AG09309 (cell line): ENCODE measurements around the gene BGLAP.

Experiments used
- DNase-seq: peaks from one replicate; pipeline ENCODE4 v3.0.0-alpha.2; 2010; ENCODE audit warnings: low read depth
- H3K4me3 ChIP-seq: 2 replicates; pipeline ENCODE4 v1.5.1; 2011; ENCODE audit warnings: mild to moderate bottlenecking, low read depth, low read length, moderate library complexity; ENCODE audit not compliant: control insufficient read depth
- CTCF ChIP-seq: IDR thresholded peaks from 2 replicates; pipeline ENCODE4 v1.5.1; 2011; ENCODE audit warnings: mild to moderate bottlenecking, low read depth, low read length, inconsistent platforms; ENCODE audit not compliant: insufficient read depth, control insufficient read depth; ENCODE audit errors: missing control alignments

Gene BGLAP

GRCh38 chr1:156263288-156263655 lies 21.3 kb downstream of the BGLAP start:
- DNase-seq: no peak
- no peak overlapping the region for H3K4me3 ChIP-seq
- TF ChIP-seq CTCF: no peak

- DNase-seq: no peak
- no peak overlapping the region for H3K4me3 ChIP-seq
- no peak for TF ChIP-seq CTCF
Measured at GRCh38 chr1:156266051-156266450, 24.1 kb downstream of the BGLAP start.

GRCh38 chr1:156268336-156268735 lies 26.4 kb downstream of the BGLAP start:
- DNase-seq: no peak
- no peak overlapping the region for H3K4me3 ChIP-seq
- TF ChIP-seq CTCF: no peak

- H3K4me3 ChIP-seq: no peak overlapping the region
- DNase-seq: no peak
- TF ChIP-seq CTCF: no peak
Measured at GRCh38 chr1:156270314-156270713, 28.3 kb downstream of the BGLAP start.

- peak; percentile 41 for DNase-seq
- no peak overlapping the region for H3K4me3 ChIP-seq
- TF ChIP-seq CTCF: no peak
Measured at GRCh38 chr1:156276532-156276931, 34.5 kb downstream of the BGLAP start.

- no peak for TF ChIP-seq CTCF
- no peak overlapping the region for H3K4me3 ChIP-seq
- DNase-seq: no peak
Measured at GRCh38 chr1:156276966-156277381, 35.0 kb downstream of the BGLAP start.

GRCh38 chr1:156279837-156280236 lies 37.9 kb downstream of the BGLAP start:
- TF ChIP-seq CTCF: no peak

More at GRCh38 chr1:156279837-156280236, 37.9 kb downstream of the BGLAP start:
- H3K4me3 ChIP-seq: no peak overlapping the region
- no peak for DNase-seq
